Measurements from ENCODE around the gene TBRG1. TPM values are rescaled to one million over a fixed set of nuclear protein-coding genes. Genes with fewer than 3 reads are reported as not detected.

The TBRG1 gene
- total and polyA plus RNA-seq, 9 donors, result 15.0 to 41.4 (median 24.2) TPM

GRCh38 chr11:124582565-124582964, 40.1 kb upstream of the TBRG1 start:
- TF ChIP-seq, protein P1, sequence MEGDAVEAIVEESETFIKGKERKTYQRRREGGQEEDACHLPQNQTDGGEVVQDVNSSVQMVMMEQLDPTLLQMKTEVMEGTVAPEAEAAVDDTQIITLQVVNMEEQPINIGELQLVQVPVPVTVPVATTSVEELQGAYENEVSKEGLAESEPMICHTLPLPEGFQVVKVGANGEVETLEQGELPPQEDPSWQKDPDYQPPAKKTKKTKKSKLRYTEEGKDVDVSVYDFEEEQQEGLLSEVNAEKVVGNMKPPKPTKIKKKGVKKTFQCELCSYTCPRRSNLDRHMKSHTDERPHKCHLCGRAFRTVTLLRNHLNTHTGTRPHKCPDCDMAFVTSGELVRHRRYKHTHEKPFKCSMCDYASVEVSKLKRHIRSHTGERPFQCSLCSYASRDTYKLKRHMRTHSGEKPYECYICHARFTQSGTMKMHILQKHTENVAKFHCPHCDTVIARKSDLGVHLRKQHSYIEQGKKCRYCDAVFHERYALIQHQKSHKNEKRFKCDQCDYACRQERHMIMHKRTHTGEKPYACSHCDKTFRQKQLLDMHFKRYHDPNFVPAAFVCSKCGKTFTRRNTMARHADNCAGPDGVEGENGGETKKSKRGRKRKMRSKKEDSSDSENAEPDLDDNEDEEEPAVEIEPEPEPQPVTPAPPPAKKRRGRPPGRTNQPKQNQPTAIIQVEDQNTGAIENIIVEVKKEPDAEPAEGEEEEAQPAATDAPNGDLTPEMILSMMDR (IDR thresholded peaks at IDR 0.05), result no peak
- no peak for TF ChIP-seq POLR2A (IDR thresholded peaks at IDR 0.05)
- no peak for TF ChIP-seq EP300 (IDR thresholded peaks at IDR 0.05)
- WGBS, 3 donors, result 78 to 89% (median 78%) methylated on average over 2 of the region's 2 CpGs
- Histone ChIP-seq H3K36me3 (no peaks in the 10 kb centered on the region), H3K4me1 (ENCODE audit: insufficient read depth) (no peaks in the 10 kb centered on the region), H3K27me3 (no peaks in the 10 kb centered on the region), H3K27ac (no peak overlapping the region), H3K9me3 (no peaks in the 10 kb centered on the region), H3K4me3 (no peak overlapping the region)
- no peak for DNase-seq
- intact Hi-C loops (cut with DNase I), result loop anchor here in 1 of 4 donors (10.0 kb wide), 1 partner anchor 508 kb away; no protein-coding TSS in a partner anchor

GRCh38 chr11:124583781-124584180, 38.9 kb upstream of the TBRG1 start:
- no peak overlapping the region for H3K4me3 ChIP-seq
- TF ChIP-seq, protein P1 (IDR thresholded peaks at IDR 0.05), result no peak
- TF ChIP-seq EP300 (IDR thresholded peaks at IDR 0.05) (no peak), POLR2A (IDR thresholded peaks at IDR 0.05) (no peak)
- no peak for DNase-seq
- 46 to 68% (median 50%) methylated on average over 8 of the region's 8 CpGs for WGBS, 3 donors
- H3K27ac ChIP-seq, result no peak overlapping the region
- H3K4me1 ChIP-seq (ENCODE audit: insufficient read depth), result no peaks in the 10 kb centered on the region
- intact Hi-C loops (cut with DNase I), result loop anchor here in 1 of 4 donors (10.0 kb wide), 1 partner anchor 509 kb away; no protein-coding TSS in a partner anchor
- H3K27me3 ChIP-seq, result no peaks in the 10 kb centered on the region
- H3K36me3 ChIP-seq, result no peaks in the 10 kb centered on the region
- H3K9me3 ChIP-seq, result no peaks in the 10 kb centered on the region

DNA sequence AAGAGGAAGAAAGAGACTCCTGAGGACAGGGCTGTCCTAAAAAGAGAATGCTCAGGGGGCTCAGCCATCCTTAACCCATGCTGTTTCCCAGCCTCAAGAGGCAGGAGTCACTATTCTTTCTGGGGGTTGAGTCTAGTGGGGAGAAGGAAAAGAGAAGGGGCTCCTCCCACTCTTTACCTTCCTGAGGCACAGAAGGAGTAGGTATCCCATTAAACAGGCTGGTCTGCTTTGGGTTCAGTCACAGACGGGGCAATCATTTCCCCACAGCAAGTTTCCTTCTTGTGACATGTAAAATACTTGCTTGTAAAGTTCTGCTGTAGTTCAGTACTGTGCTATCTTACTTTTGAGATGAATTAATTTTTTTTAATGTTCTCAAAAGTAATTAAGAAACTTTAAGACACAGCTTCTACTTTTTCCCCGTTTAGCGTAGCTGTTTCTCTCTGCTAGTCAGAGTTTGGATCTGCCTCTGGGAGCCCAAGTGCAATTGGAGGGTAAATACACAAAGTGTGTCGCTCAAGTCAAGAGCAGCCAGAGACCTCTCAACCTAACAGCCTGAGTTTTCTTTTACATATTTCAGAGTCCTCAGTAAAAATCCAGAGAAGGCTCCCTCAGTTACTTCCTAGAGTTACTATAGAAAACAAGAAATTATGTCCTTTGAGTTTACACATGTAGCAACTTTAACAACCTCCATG, 37.8 kb upstream of the TBRG1 start:
- no peak for DNase-seq
- 57 to 63% (median 60%) methylated on average over 4 of the region's 4 CpGs for WGBS, 3 donors
- Histone ChIP-seq H3K9me3 (no peaks in the 10 kb centered on the region), H3K27me3 (no peaks in the 10 kb centered on the region), H3K36me3 (no peaks in the 10 kb centered on the region), H3K4me1 (ENCODE audit: insufficient read depth) (no peaks in the 10 kb centered on the region), H3K4me3 (no peak overlapping the region), H3K27ac (no peak overlapping the region)
- intact Hi-C loops (cut with DNase I), result loop anchor here in 1 of 4 donors (10.0 kb wide), 1 partner anchor 510 kb away; no protein-coding TSS in a partner anchor
- no peak for TF ChIP-seq EP300 (IDR thresholded peaks at IDR 0.05)
- TF ChIP-seq, protein P1 (IDR thresholded peaks at IDR 0.05), result no peak
- no peak for TF ChIP-seq POLR2A (IDR thresholded peaks at IDR 0.05)

GRCh38 chr11:124586238-124586860, 36.3 kb upstream of the TBRG1 start:
- TF ChIP-seq, protein P1 (IDR thresholded peaks at IDR 0.05), result no peak
- TF ChIP-seq EP300 (IDR thresholded peaks at IDR 0.05), result no peak
- TF ChIP-seq POLR2A (IDR thresholded peaks at IDR 0.05), result no peak
- intact Hi-C loops (cut with DNase I), result loop anchor here in 1 of 4 donors (10.0 kb wide), 1 partner anchor 512 kb away; no protein-coding TSS in a partner anchor
- WGBS, 3 donors, result 37 to 44% (median 41%) methylated on average over 3 of the region's 3 CpGs
- no peaks in the 10 kb centered on the region for H3K9me3 ChIP-seq
- H3K27me3 ChIP-seq, result no peaks in the 10 kb centered on the region
- H3K4me1 ChIP-seq (ENCODE audit: insufficient read depth), result no peaks in the 10 kb centered on the region
- no peak overlapping the region for H3K27ac ChIP-seq
- no peak overlapping the region for H3K4me3 ChIP-seq
- H3K36me3 ChIP-seq, result no peaks in the 10 kb centered on the region
- peak in 2 of 5 donors; percentile 20 to 50 for DNase-seq

All from ovary (tissue), 9 donors.